Right lobe of liver (tissue), 4 donors: ENCODE measurements around the gene EPN1.

Experiments used
- POLR2A ChIP-seq: fragments of 450-650 bp; IDR thresholded peaks from one replicate; pipeline ENCODE4 v1.6.1; 2017; ENCODE audit warnings: antibody characterized with exemption, mild to moderate bottlenecking
- TF ChIP-seq, protein P1 (sequence below), 4 donors: fragments of 200-600 bp in 3 of 4; fragments of 450-650 bp in 1 of 4; IDR thresholded peaks; one replicate each; pipeline versions ENCODE4 v1.5.1 to v1.8.0; 2016 to 2022; ENCODE audit warnings: antibody characterized with exemption in 4 of 4, mild to moderate bottlenecking in 2 of 4
- donor health status: DM: no; HTN: no; CAD: no.
- donor health status: DM: no; HTN: no; CAD: no.
- donor health status: DM: no; HTN: yes; CAD: no.

DNA sequence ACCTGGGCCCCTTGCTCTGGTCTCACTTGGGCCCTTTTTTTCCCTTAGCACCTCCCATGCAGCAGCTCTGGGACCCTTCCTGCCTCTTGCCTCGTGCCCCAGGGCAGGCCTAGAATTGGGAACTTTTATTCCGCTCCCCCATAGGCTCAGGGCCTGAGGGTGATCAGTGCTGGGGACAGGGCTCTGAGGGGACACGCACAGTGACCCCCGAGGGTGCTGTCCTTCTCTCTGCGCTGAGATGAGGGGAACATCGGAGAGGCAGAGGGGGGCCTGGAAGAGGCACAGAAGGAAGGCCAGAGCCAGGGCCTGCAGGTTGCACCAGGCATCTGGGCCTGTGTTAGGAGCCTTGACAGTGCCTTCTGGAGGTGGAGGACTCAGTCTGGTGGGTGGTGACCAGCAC is 10.8 kb downstream of the EPN1 start:
- TF ChIP-seq POLR2A = no peak
- TF ChIP-seq, protein P1, sequence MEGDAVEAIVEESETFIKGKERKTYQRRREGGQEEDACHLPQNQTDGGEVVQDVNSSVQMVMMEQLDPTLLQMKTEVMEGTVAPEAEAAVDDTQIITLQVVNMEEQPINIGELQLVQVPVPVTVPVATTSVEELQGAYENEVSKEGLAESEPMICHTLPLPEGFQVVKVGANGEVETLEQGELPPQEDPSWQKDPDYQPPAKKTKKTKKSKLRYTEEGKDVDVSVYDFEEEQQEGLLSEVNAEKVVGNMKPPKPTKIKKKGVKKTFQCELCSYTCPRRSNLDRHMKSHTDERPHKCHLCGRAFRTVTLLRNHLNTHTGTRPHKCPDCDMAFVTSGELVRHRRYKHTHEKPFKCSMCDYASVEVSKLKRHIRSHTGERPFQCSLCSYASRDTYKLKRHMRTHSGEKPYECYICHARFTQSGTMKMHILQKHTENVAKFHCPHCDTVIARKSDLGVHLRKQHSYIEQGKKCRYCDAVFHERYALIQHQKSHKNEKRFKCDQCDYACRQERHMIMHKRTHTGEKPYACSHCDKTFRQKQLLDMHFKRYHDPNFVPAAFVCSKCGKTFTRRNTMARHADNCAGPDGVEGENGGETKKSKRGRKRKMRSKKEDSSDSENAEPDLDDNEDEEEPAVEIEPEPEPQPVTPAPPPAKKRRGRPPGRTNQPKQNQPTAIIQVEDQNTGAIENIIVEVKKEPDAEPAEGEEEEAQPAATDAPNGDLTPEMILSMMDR (IDR thresholded peaks at IDR 0.05) = no peak
